Gastroesophageal sphincter (tissue), 4 donors: Measurements from ENCODE around the gene NCF4. TPM values are rescaled to one million over a fixed set of nuclear protein-coding genes. Genes with fewer than 3 reads are reported as not detected.

Experiments
- ATAC-seq: fragments of 150-250 bp; one replicate; pipeline ENCODE4 v1.9.1; 2016; ENCODE audit warnings: mild to moderate bottlenecking, moderate library complexity
- H3K27ac ChIP-seq, 4 donors: fragments of 200-600 bp; sonication (generic) in 3 of 4; 1 replicate in 3 of 4; 2 replicates in 1 of 4; pipeline ENCODE4 v1.5.1; 2016 to 2019
- H3K27me3 ChIP-seq: fragments of 200-600 bp; sonication (generic); one replicate; pipeline ENCODE4 v1.5.1; 2019
- H3K36me3 ChIP-seq, 2 donors: fragments of 200-600 bp; sonication (generic); one replicate each; pipeline ENCODE4 v1.5.1; 2019; ENCODE audit warnings: control low read depth in 1 of 2
- H3K4me1 ChIP-seq, 3 donors: fragments of 200-600 bp; sonication (generic); 1 replicate in 2 of 3; 2 replicates in 1 of 3; pipeline ENCODE4 v1.5.1; 2016 to 2019; ENCODE audit warnings: control low read depth in 2 of 3
- H3K4me3 ChIP-seq, 2 donors: fragments of 200-600 bp; sonication (generic); one replicate each; pipeline ENCODE4 v1.5.1; 2019; ENCODE audit warnings: mild to moderate bottlenecking in 1 of 2, moderate library complexity in 1 of 2
- H3K9me3 ChIP-seq, 3 donors: fragments of 200-600 bp; sonication (generic); one replicate each; pipeline ENCODE4 v1.5.1; 2017 to 2019; ENCODE audit warnings: control low read depth in 2 of 3
- CTCF ChIP-seq, 4 experiments: fragments of 200-600 bp in 2 of 4; fragments of 450-650 bp in 2 of 4; sonication (generic) in 1 of 4; IDR thresholded peaks; one replicate each; pipeline ENCODE4 v1.5.1; 2017 to 2019; ENCODE audit warnings: antibody characterized with exemption in 4 of 4, mild to moderate bottlenecking in 2 of 4, moderate library complexity in 2 of 4
- EP300 ChIP-seq: sonication (generic); formaldehyde crosslinking; IDR thresholded peaks from one replicate; pipeline ENCODE4 v1.6.1; 2017; ENCODE audit warnings: antibody characterized with exemption, mild to moderate bottlenecking
- POLR2A ChIP-seq, 2 donors: fragments of 450-650 bp; IDR thresholded peaks; one replicate each; pipeline ENCODE4 v1.6.1; 2017; ENCODE audit warnings: antibody characterized with exemption in 2 of 2, mild to moderate bottlenecking in 2 of 2, moderate library complexity in 1 of 2
- POLR2AphosphoS5 ChIP-seq: sonication (generic); formaldehyde crosslinking; IDR thresholded peaks from one replicate; pipeline ENCODE4 v1.6.1; 2017; ENCODE audit warnings: antibody characterized with exemption
- WGBS, 2 donors: methylation state at CpG; one replicate each; pipeline ENCODE4 v1.1.5; 2018; ENCODE audit warnings: low coverage in 1 of 2; 5-methylcytosine and 5-hydroxymethylcytosine counted together
- total RNA-seq, 4 donors: library from RNA; depleted of rRNA; stranded (reverse); fragments of >200 nt; gene quantifications; one replicate each; pipeline ENCODE4 v1.1.0, GENCODE V29; 2016

NCF4 gene
- total RNA-seq, 4 donors from 2014 or later = 5.4 to 20.5 (median 10.6) TPM

- TF ChIP-seq POLR2A (IDR thresholded peaks at IDR 0.05) (no peak), CTCF (IDR thresholded peaks at IDR 0.05) (no peak), POLR2AphosphoS5 (no peak), EP300 (no peak)
- H3K36me3 ChIP-seq = no peaks in the 10 kb centered on the region
- peaks cover 0 to 8% (median 0%) of the 10 kb centered on the region in 3 donors for H3K9me3 ChIP-seq
- no peak for ATAC-seq
- H3K27me3 ChIP-seq = peaks cover 64% of the 10 kb centered on the region
- no peak overlapping the region for H3K27ac ChIP-seq
- H3K4me3 ChIP-seq = no peak overlapping the region
- WGBS, 2 donors = 70 to 80% methylated on average over 1 to 3 of the region's 3 CpGs
- peaks cover 0 to 11% (median 0%) of the 10 kb centered on the region in 3 donors for H3K4me1 ChIP-seq
Observed at GRCh38 chr22:36918586-36919284, 57.9 kb downstream of the NCF4 start.

- WGBS, 2 donors = 73 to 84% methylated on average over 4 to 5 of the region's 15 CpGs
- no peaks in the 10 kb centered on the region for H3K36me3 ChIP-seq
- H3K9me3 ChIP-seq = peaks cover 0 to 8% (median 0%) of the 10 kb centered on the region in 3 donors
- no peak overlapping the region for H3K4me3 ChIP-seq
- peak; percentile 28 for ATAC-seq
- TF ChIP-seq EP300 (no peak), CTCF (IDR thresholded peaks at IDR 0.05) (no peak), POLR2AphosphoS5 (no peak), POLR2A (IDR thresholded peaks at IDR 0.05) (no peak)
- no peak overlapping the region for H3K27ac ChIP-seq
- H3K27me3 ChIP-seq = peaks cover 82% of the 10 kb centered on the region
- H3K4me1 ChIP-seq = peaks cover 0 to 11% (median 0%) of the 10 kb centered on the region in 3 donors
Observed at GRCh38 chr22:36921309-36922104, 60.7 kb downstream of the NCF4 start.

DNA sequence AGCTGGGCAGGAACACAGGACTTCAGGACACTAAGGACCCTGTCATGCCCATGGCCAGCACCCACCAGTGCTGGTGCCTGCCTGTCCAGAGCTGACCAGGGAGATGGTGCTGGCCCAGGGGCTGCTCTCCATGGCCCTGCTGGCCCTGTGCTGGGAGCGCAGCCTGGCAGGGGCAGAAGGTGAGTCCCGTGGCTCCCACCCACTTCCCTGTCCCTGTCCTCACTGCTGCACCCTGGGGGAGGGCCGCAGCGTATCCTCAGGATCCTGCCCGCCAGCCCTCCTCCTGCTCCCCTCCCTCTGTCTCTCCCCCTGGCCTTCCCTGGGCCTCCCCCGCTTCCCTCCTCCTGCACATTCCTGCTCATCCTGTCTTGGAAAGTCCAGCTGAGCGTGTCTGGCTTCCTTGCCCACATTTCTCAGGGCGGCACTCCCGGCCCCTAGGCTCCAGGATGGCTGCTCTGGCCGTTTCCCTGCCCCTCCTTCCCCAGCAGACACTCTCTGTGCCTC, 61.4 kb downstream of the NCF4 start:
- Histone ChIP-seq H3K36me3 (no peaks in the 10 kb centered on the region), H3K27me3 (peaks cover 82% of the 10 kb centered on the region), H3K4me1 (peaks cover 0 to 11% (median 0%) of the 10 kb centered on the region in 3 donors), H3K27ac (no peak overlapping the region), H3K4me3 (no peak overlapping the region), H3K9me3 (peaks cover 0 to 8% (median 0%) of the 10 kb centered on the region in 3 donors)
- 31% methylated on average over 6 of the region's 10 CpGs; no CpG with 5 or more reads in 1 of the 2 donors for WGBS, 2 donors
- no peak for TF ChIP-seq POLR2AphosphoS5
- TF ChIP-seq CTCF (IDR thresholded peaks at IDR 0.05) = no peak
- TF ChIP-seq EP300 = no peak
- TF ChIP-seq POLR2A (IDR thresholded peaks at IDR 0.05) = no peak
- ATAC-seq = peak; percentile 19

- no peak overlapping the region for H3K27ac ChIP-seq
- no peak overlapping the region for H3K4me3 ChIP-seq
- no CpG with 5 or more reads among the region's 7 CpGs for WGBS, 2 donors
- peaks cover 0 to 8% (median 0%) of the 10 kb centered on the region in 3 donors for H3K9me3 ChIP-seq
- peaks cover 0 to 11% (median 0%) of the 10 kb centered on the region in 3 donors for H3K4me1 ChIP-seq
- peaks cover 82% of the 10 kb centered on the region for H3K27me3 ChIP-seq
- TF ChIP-seq POLR2AphosphoS5 = no peak
- no peak for TF ChIP-seq EP300
- TF ChIP-seq POLR2A (IDR thresholded peaks at IDR 0.05) = no peak
- TF ChIP-seq CTCF (IDR thresholded peaks at IDR 0.05) = no peak
- H3K36me3 ChIP-seq = no peaks in the 10 kb centered on the region
- no peak for ATAC-seq
Observed at GRCh38 chr22:36922711-36923110, 61.9 kb downstream of the NCF4 start.
